HepG2 (cell line): ENCODE measurements around the gene DNAJC18. TPM values are rescaled to one million over a fixed set of nuclear protein-coding genes. Genes with fewer than 3 reads are reported as not detected.

ENCODE experiments used
- ATAC-seq: fragments of 200-7000 bp; cut with Tn5 transposase; 3 replicates; pipeline ENCODE4 v1.9.1; 2020; ENCODE audit warnings: mild to moderate bottlenecking, moderate library complexity
- BruUV-seq: library from RNA; stranded (reverse); fragments of 400-500 nt; replicated peaks from 2 replicates; lab custom pipeline; 2021; lab: Mats Ljungman, UMichigan
- CTCF ChIA-PET: fragments of 300-600 bp; formaldehyde crosslinking; extraction: SDS; loops from one replicate; lab custom pipeline; 2021; ENCODE audit warnings: low total read pairs, inconsistent platforms, low intra/inter-chr PET ratio; lab: Yijun Ruan, JAX
- POLR2A ChIA-PET: fragments of 350-600 bp; sonication (Branson Sonifier 250); formaldehyde crosslinking; loops from one replicate; lab custom pipeline; 2020; ENCODE audit warnings: antibody characterized with exemption, inconsistent platforms; lab: Yijun Ruan, JAX
- DNase-seq: peaks from one replicate; pipeline ENCODE4 v3.0.0-alpha.2; 2015; ENCODE audit warnings: low spot score
- FAIRE-seq: peaks from 3 replicates; lab custom pipeline; 2011; peaks lifted over from hg19 to GRCh38; lab: Jason Lieb, UNC
- H2AFZ ChIP-seq: one replicate; pipeline ENCODE4 v1.6.1; 2011; ENCODE audit warnings: low read length, inconsistent platforms
- H3K27ac ChIP-seq: fragments of 300-600 bp; 3 replicates; pipeline ENCODE4 v1.8.0; 2011; ENCODE audit warnings: mixed run types, mild to moderate bottlenecking, mixed read lengths, low read length, inconsistent platforms; ENCODE audit not compliant: insufficient read depth; ENCODE audit errors: extremely low read length
- H3K27me3 ChIP-seq, 2 experiments: fragments of 200-600 bp in 1 of 2; 2 replicates in 1 of 2; 3 replicates in 1 of 2; pipeline versions ENCODE4 v1.6.0 to v1.8.0; 2011; ENCODE audit warnings: low read length in 2 of 2, mild to moderate bottlenecking in 2 of 2, moderate library complexity in 2 of 2, inconsistent platforms in 1 of 2; ENCODE audit not compliant: insufficient read depth in 2 of 2, control insufficient read depth in 1 of 2
- H3K36me3 ChIP-seq, 2 experiments: fragments of 200-600 bp in 1 of 2; replicated peaks in 1 of 2; 2 replicates in 1 of 2; 3 replicates in 1 of 2; pipeline versions ENCODE4 v1.5.1 to v1.8.0; 2011; ENCODE audit warnings: low read length in 2 of 2, inconsistent platforms in 1 of 2; ENCODE audit not compliant: insufficient read depth in 2 of 2, control insufficient read depth in 1 of 2
- H3K4me1 ChIP-seq: 2 replicates; pipeline ENCODE4 v1.5.1; 2012; ENCODE audit warnings: low read length, inconsistent platforms; ENCODE audit not compliant: insufficient read depth
- H3K4me2 ChIP-seq: 2 replicates; pipeline ENCODE4 v1.6.0; 2011; ENCODE audit warnings: low read depth, low read length, inconsistent platforms
- H3K4me3 ChIP-seq, 3 experiments: fragments of 200-600 bp in 1 of 3; sonication (generic), shearing (Covaris generic) in 1 of 3; replicated peaks in 1 of 3; 2 replicates each; pipeline ENCODE4 v1.5.1; 2011 to 2016; ENCODE audit warnings: low read length in 3 of 3, inconsistent platforms in 2 of 3, low read depth in 2 of 3, mild to moderate bottlenecking in 2 of 3, control low read depth in 1 of 3, mixed read lengths in 1 of 3; ENCODE audit not compliant: insufficient read depth in 1 of 3
- H3K79me2 ChIP-seq: one replicate; pipeline ENCODE4 v1.6.1; 2011; ENCODE audit warnings: low read length, inconsistent platforms; ENCODE audit not compliant: insufficient read depth
- H3K9ac ChIP-seq: 2 replicates; pipeline ENCODE4 v1.6.0; 2011; ENCODE audit warnings: mild to moderate bottlenecking, low read depth, low read length, inconsistent platforms; ENCODE audit not compliant: insufficient read depth
- H3K9me3 ChIP-seq: 2 replicates; pipeline ENCODE4 v1.5.1; 2012; ENCODE audit warnings: mild to moderate bottlenecking, low read length
- H4K20me1 ChIP-seq: 2 replicates; pipeline ENCODE4 v1.6.0; 2011; ENCODE audit warnings: inconsistent platforms, mild to moderate bottlenecking, low read length, moderate library complexity; ENCODE audit not compliant: insufficient read depth
- BRD4 ChIP-seq: sonication (generic); formaldehyde crosslinking; IDR thresholded peaks from 2 replicates; pipeline ENCODE4 v1.4.0; 2020; ENCODE audit warnings: missing genetic modification reagents
- DR1 ChIP-seq: sonication (generic); formaldehyde crosslinking; IDR thresholded peaks from 2 replicates; pipeline ENCODE4 v1.8.0; 2021; ENCODE audit warnings: mild to moderate bottlenecking, missing genetic modification reagents, inconsistent platforms
- PAWR ChIP-seq: sonication (generic); formaldehyde crosslinking; IDR thresholded peaks from 2 replicates; pipeline ENCODE4 v1.4.0; 2020; ENCODE audit warnings: missing genetic modification reagents, mild to moderate bottlenecking, borderline replicate concordance
- XRCC5 ChIP-seq: fragments of 200-400 bp; formaldehyde crosslinking; optimal IDR thresholded peaks from 2 replicates; pipeline ENCODE3; 2017; ENCODE audit warnings: mild to moderate bottlenecking, low read length
- ZNF10 ChIP-seq: sonication (generic); formaldehyde crosslinking; IDR thresholded peaks from 2 replicates; pipeline ENCODE4 v1.4.0; 2020; ENCODE audit warnings: mild to moderate bottlenecking, low read depth, missing genetic modification reagents, borderline replicate concordance
- ZNF121 ChIP-seq: sonication (generic); formaldehyde crosslinking; IDR thresholded peaks from 2 replicates; pipeline ENCODE4 v1.5.0; 2020; ENCODE audit warnings: mild to moderate bottlenecking, missing genetic modification reagents
- ZNF138 ChIP-seq: sonication (generic); formaldehyde crosslinking; IDR thresholded peaks from 2 replicates; pipeline ENCODE4 v1.5.0; 2020; ENCODE audit warnings: mild to moderate bottlenecking, low read depth, missing genetic modification reagents
- ZNF367 ChIP-seq: sonication (generic); formaldehyde crosslinking; IDR thresholded peaks from 2 replicates; pipeline ENCODE4 v1.4.0; 2020; ENCODE audit warnings: missing genetic modification reagents, borderline replicate concordance
- WGBS: methylation state at CpG from one replicate; pipeline ENCODE4 v1.1.6; 2017; ENCODE audit warnings: low lambda C conversion rate; 5-methylcytosine and 5-hydroxymethylcytosine counted together
- in situ Hi-C: cut with HindIII; loops from 2 replicates; pipeline ENCODE4 v1.10.0; 2017; ENCODE audit warnings: low pct_unique_long_range_greater_than_20kb; ENCODE audit not compliant: extremely low pct_ligation_motif_present
- intact Hi-C: fragments of 100-400 bp; cut with micrococcal nuclease; formaldehyde crosslinking; loops from one replicate; pipeline ENCODE4 v1.10.0; 2022; ENCODE audit not compliant: unreplicated experiment
- polyA plus RNA-seq, 8 experiments: library from polyadenylated mRNA; depleted of rRNA in 3 of 8; stranded (reverse) in 7 of 8; unstranded in 1 of 8; fragments of >200 nt; fragmentation: Illumina TruSeq in 4 of 8; extraction: Trizol in 4 of 8; gene quantifications; 2 replicates each; pipeline versions ENCODE4 v1.2.1 to v1.2.3, GENCODE V29; 2011 to 2016; ENCODE audit warnings: low read depth in 4 of 8, missing spikeins in 1 of 8, mixed read lengths in 1 of 8; ENCODE audit not compliant: insufficient read depth in 1 of 8
- total RNA-seq, 5 experiments: library from RNA; depleted of rRNA; stranded (reverse); fragments of >200 nt; fragmentation: Illumina TruSeq; extraction: Trizol; gene quantifications; 2 replicates each; pipeline ENCODE4 v1.2.3, GENCODE V29; 2016; ENCODE audit warnings: low read depth in 1 of 5
- TF ChIP-seq, protein P1 (sequence below), 2 experiments: sonication (generic) in 1 of 2; formaldehyde crosslinking in 1 of 2; IDR thresholded peaks; 2 replicates each; pipeline versions ENCODE4 v1.6.1 to v1.9.0; 2014 to 2022; ENCODE audit warnings: antibody characterized with exemption in 1 of 2, borderline replicate concordance in 1 of 2, inconsistent platforms in 1 of 2, low read depth in 1 of 2, missing genetic modification reagents in 1 of 2
- TF ChIP-seq, protein P2 (sequence below), 2 experiments: IDR thresholded peaks; 2 replicates each; pipeline ENCODE4 v1.6.1; 2011 to 2012; ENCODE audit warnings: low read length in 2 of 2, borderline replicate concordance in 1 of 2, low read depth in 1 of 2, mild to moderate bottlenecking in 1 of 2, moderate library complexity in 1 of 2

The DNAJC18 gene
- total and polyA plus RNA-seq, 2 of the 13 experiments (the other 11 are each of a cell fraction or from before 2014, with no cell fraction given), result 6.5 to 6.6 TPM

DNA sequence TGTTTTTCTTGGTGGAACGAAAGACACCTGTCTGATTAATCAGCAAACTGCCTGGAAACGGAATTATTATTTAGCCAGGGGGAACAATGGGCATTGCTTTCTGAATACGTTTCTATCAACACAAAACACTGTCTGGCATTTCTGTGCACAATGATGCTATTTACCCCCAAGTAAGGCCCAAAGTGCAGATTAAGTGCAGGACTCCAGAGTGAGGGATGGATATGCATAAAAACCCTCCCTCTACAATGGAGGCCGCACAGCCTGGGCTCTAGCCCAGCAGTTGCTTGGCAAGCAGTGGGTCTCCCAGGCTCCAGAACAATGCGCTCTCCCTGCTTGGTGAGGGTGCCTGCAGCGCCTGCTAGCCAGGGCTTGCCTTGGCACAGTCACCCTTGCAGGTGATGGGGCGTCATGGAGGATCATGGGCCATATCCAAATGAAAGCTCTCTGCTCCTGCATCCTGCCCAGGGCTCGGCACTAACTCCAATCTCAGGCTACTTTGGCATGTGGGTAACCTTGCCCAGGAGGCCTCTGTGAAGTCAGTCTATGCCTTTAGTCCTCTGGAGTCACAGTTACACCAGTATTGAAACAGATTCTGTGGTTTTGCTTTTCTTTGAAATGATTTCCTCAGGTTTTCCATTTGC, 24.0 kb downstream of the DNAJC18 start:
- Histone ChIP-seq H3K9ac (no peak overlapping the region), H3K36me3 (no peaks in the 10 kb centered on the region; a peak in 1 of 5 replicates), H3K27ac (no peak overlapping the region), H3K4me2 (no peak overlapping the region), H3K9me3 (no peaks in the 10 kb centered on the region), H3K79me2 (no peaks in the 10 kb centered on the region), H3K27me3 (no peaks in the 10 kb centered on the region), H2AFZ (no peak overlapping the region), H3K4me1 (peaks cover 39% of the 10 kb centered on the region), H3K4me3 (no peak overlapping the region), H4K20me1 (no peaks in the 10 kb centered on the region)
- WGBS, result 84% methylated on average over 7 of the region's 8 CpGs
- in situ Hi-C loops, result no loop called here
- FAIRE-seq (no peak), ATAC-seq (no peak), DNase-seq (no peak)
- BruUV-seq, result no TSS peak
- intact Hi-C loops, result no loop called here
- POLR2A ChIA-PET, result no interaction called here
- CTCF ChIA-PET, result no interaction called here
- TF ChIP-seq, protein P1, sequence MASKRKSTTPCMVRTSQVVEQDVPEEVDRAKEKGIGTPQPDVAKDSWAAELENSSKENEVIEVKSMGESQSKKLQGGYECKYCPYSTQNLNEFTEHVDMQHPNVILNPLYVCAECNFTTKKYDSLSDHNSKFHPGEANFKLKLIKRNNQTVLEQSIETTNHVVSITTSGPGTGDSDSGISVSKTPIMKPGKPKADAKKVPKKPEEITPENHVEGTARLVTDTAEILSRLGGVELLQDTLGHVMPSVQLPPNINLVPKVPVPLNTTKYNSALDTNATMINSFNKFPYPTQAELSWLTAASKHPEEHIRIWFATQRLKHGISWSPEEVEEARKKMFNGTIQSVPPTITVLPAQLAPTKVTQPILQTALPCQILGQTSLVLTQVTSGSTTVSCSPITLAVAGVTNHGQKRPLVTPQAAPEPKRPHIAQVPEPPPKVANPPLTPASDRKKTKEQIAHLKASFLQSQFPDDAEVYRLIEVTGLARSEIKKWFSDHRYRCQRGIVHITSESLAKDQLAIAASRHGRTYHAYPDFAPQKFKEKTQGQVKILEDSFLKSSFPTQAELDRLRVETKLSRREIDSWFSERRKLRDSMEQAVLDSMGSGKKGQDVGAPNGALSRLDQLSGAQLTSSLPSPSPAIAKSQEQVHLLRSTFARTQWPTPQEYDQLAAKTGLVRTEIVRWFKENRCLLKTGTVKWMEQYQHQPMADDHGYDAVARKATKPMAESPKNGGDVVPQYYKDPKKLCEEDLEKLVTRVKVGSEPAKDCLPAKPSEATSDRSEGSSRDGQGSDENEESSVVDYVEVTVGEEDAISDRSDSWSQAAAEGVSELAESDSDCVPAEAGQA (IDR thresholded peaks at IDR 0.05; ENCODE audit: low read depth), result no peak
- TF ChIP-seq, protein P1 (CRISPR knock-in tag; IDR thresholded peaks at IDR 0.05; ENCODE audit: borderline replicate concordance), result no peak
- TF ChIP-seq ZNF10 (CRISPR knock-in tag) (no peak), ZNF367 (CRISPR knock-in tag) (no peak), BRD4 (no peak), PAWR (CRISPR knock-in tag) (no peak), ZNF138 (no peak), ZNF121 (no peak), DR1 (CRISPR knock-in tag) (no peak), XRCC5 (no peak)
- TF ChIP-seq, protein P2, sequence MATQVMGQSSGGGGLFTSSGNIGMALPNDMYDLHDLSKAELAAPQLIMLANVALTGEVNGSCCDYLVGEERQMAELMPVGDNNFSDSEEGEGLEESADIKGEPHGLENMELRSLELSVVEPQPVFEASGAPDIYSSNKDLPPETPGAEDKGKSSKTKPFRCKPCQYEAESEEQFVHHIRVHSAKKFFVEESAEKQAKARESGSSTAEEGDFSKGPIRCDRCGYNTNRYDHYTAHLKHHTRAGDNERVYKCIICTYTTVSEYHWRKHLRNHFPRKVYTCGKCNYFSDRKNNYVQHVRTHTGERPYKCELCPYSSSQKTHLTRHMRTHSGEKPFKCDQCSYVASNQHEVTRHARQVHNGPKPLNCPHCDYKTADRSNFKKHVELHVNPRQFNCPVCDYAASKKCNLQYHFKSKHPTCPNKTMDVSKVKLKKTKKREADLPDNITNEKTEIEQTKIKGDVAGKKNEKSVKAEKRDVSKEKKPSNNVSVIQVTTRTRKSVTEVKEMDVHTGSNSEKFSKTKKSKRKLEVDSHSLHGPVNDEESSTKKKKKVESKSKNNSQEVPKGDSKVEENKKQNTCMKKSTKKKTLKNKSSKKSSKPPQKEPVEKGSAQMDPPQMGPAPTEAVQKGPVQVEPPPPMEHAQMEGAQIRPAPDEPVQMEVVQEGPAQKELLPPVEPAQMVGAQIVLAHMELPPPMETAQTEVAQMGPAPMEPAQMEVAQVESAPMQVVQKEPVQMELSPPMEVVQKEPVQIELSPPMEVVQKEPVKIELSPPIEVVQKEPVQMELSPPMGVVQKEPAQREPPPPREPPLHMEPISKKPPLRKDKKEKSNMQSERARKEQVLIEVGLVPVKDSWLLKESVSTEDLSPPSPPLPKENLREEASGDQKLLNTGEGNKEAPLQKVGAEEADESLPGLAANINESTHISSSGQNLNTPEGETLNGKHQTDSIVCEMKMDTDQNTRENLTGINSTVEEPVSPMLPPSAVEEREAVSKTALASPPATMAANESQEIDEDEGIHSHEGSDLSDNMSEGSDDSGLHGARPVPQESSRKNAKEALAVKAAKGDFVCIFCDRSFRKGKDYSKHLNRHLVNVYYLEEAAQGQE (IDR thresholded peaks at IDR 0.05; ENCODE audit: borderline replicate concordance in 1 of 2, low read depth in 1 of 2, low read length in 2 of 2), result no peak
